Vein endothelial cell (primary cell): ENCODE results near the gene MYOZ3. TPM values are rescaled to one million over a fixed set of nuclear protein-coding genes. Genes with fewer than 3 reads are reported as not detected.

ENCODE experiments used
- total RNA-seq: library from RNA; depleted of rRNA; stranded (reverse); fragments of >200 nt; gene quantifications from 2 replicates; pipeline ENCODE4 v1.2.3, GENCODE V29; 2012

MYOZ3 gene, protein sequence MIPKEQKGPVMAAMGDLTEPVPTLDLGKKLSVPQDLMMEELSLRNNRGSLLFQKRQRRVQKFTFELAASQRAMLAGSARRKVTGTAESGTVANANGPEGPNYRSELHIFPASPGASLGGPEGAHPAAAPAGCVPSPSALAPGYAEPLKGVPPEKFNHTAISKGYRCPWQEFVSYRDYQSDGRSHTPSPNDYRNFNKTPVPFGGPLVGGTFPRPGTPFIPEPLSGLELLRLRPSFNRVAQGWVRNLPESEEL
- total RNA-seq, result under 0.01 and 1.1 TPM in 2 replicates

DNA sequence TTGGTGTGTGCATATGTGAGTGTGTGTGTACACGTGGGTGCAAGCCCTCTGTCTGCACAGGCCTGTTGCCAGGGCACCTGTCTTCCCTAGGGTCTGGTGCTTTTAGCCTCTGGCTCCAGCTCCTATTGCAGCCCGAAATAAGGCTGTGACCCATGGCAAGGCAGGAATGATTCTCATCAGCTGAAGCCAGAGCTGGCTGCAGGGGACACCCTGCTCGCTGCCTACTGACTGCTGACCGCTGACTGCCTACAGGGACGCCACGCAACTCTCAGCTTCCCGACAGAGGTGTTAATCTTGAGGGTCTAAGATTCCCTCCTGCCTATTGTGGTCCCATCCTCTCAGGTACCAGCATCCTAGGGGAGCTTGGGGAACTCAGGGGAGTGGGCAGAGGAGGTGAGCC is at the start of gene MYOZ3:
Gene MYOZ3 (plus strand): TSS at position 166 of the 400 bp plus-strand sequence. CDS start 1,691 bp downstream, outside the sequence.

DNA sequence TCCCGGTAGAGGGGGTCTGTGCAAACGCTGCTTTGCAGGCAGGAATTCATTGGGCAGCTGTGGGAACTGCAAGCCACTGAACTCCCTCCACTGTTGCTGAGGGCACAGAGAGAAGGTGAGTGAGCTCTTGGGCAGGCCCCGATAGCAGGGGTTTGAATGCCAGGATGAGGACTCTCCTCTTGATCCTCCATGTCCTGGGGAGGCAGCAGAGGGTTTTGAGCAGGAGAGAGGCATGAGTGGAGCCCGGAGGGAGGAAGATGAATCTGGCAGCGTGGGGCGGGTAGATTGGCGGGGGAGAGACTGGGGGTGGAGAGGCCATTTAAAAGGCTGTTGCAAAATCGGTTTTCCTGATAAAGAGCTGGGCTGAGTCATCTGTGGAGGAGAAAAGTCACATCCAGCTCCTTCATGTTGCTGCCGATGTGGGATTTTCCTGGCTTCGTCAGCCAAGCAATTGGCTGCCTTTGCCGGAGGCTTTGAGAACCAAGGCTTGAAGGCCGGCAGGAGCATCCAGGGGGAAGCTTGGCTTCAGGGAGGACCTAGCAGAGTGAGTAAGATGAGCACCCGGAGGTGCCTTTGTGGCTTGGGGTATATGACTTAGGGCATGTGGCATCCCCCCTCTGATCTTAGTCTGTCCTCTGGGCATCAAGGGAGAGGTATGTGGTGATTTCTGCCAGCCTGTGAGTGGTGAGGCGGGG is 20.6 kb upstream of the MYOZ3 start, which contains the start of gene SYNPO:
Gene SYNPO (plus strand): TSS at position 350 of the 695 bp plus-strand sequence. CDS start 7,616 bp downstream, outside the sequence.

DNA sequence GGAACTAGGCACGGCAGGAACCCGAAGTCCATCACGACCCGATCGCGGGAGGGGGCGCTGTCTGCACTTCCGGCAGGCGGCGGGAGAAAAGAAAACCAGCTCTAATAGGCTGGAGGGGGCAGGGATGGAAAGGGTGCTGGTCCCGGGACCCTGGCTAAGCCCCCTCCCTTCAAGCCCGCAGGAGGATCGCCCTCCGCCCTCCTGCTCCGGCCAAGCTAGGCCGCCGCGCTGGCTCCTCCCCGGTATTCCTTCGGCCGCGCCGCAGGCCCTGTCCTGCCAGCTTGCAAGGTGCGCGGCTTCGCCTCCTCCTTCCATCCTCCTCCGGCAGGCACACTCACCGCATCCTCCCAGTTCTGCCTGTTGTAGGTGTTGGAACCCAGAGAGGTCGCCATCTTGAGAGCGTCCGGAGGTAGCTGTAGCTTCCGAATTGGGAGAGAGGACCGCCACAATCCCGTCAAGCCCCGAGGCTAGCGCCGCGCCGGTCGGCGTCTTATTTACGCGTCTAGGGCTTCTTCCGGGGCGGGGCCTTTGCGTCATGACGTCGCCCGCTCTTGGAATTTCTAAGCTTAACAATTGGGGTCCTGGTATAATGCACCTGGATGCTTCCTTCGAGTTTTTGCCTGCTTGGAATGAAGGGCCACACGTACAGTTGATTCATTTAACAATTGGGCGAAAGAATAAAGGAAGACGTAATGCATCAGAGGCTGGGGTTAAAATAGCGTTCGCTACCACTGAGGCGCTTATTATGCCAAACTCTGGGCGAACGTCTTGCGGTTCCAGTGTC is 39.7 kb downstream of the MYOZ3 start, which contains the start of gene RBM22:
Gene RBM22 (minus strand): TSS at position 469 of the 784 bp plus-strand sequence. CDS start 77 bp downstream, at position 392.

Other genes with a start within 250 kb of the MYOZ3 start
- 0.98 and 1.7 TPM in 2 replicates for gene CD74, start 248.3 kb upstream of the MYOZ3 start, total RNA-seq
- gene RPS14, start 211.5 kb upstream of the MYOZ3 start, total RNA-seq, result 2,576 and 2,669 TPM in 2 replicates
- 77.1 and 124 TPM in 2 replicates for gene NDST1, start 153.1 kb upstream of the MYOZ3 start, total RNA-seq
- gene SYNPO, start 20.6 kb upstream of the MYOZ3 start, total RNA-seq, result 23.9 and 37.9 TPM in 2 replicates
- gene RBM22, start 39.8 kb downstream of the MYOZ3 start, total RNA-seq, result 38.2 and 46.9 TPM in 2 replicates
- 43.1 and 43.4 TPM in 2 replicates for gene DCTN4, start 97.8 kb downstream of the MYOZ3 start, total RNA-seq
- gene SMIM3, start 117.5 kb downstream of the MYOZ3 start, total RNA-seq, result 2.0 and 3.9 TPM in 2 replicates
- not detected in 2 replicates for gene IRGM, start 185.3 kb downstream of the MYOZ3 start, total RNA-seq
- 5.3 and 6.2 TPM in 2 replicates for gene ZNF300, start 243.7 kb downstream of the MYOZ3 start, total RNA-seq